GM11168 (cell line): ENCODE results near the gene SUPV3L1.
"Not testable (repeated sequence)": the region's sequence is repeated elsewhere in the genome, so short reads cannot be mapped to it uniquely, and the experiment has no call there.

ENCODE experiments used
- in situ Hi-C: fragments of 300-500 bp; cut with MboI; formaldehyde crosslinking; loops from one replicate; pipeline ENCODE4 v1.12.0; 2022; ENCODE audit warnings: low sequenced_read_pairs; ENCODE audit not compliant: unreplicated experiment

SUPV3L1 gene

DNA sequence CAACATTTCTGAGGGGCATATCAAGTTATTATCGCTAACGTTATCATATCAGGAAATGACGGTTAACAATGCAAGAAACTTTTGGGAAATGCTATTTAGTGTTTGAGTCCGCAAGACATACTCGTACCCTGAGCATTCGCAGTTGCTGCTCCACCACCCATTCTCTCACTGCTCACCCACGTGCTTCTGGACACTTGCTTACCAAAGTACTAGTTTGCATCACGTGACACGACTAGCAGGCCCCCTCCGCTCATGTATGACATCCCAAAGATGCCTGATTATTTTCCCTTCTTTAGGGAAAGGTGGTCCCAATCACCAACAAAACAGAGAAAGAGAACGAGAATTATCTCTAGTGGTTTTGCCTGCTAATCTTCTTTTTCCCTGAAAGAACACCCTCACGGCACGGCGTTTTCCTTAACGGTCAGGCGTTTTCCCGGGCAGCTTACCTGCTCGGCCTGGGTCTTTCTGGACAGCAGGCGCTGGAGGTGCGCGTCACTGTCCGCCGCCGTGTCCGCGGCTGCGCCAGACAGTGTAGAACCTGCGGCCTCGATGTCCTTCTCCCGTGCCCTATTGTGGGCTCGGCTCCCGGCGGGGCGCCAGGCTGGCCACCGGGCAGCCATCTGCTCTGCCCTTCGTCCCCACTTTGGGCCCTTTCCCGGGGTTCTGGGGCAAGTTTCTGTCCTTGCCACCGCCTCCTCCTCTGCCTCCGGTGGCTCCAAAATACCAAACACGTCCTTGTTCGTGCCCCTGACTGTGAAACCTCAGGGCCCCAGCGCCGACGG, at the start of gene SUPV3L1:
Gene SUPV3L1, plus strand, starts transcription at position 492 of the 782 bp plus-strand sequence. Its CDS starts 58 bp downstream, at position 550.
- in situ Hi-C loops, result no loop called here

DNA sequence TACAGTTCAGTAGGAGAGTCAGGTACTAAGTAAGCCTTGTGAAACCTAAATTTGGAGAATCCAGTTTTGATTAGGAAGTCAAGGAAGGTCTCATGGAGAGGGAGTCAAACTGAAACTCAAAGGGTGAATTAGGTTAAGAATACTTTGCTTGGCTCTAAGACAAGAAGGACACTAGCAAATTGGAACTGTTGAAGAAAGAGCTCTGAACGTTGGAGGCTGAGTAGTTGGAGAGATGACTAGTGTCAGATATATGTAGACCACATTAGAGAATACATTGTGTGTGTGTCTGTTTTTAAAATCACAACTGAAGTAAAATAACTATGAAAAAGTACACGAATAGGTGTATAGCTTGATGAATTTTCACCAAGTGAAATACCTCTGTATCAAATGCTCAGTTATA, 49.8 kb upstream of the SUPV3L1 start:
- in situ Hi-C loops, result no loop called here

DNA sequence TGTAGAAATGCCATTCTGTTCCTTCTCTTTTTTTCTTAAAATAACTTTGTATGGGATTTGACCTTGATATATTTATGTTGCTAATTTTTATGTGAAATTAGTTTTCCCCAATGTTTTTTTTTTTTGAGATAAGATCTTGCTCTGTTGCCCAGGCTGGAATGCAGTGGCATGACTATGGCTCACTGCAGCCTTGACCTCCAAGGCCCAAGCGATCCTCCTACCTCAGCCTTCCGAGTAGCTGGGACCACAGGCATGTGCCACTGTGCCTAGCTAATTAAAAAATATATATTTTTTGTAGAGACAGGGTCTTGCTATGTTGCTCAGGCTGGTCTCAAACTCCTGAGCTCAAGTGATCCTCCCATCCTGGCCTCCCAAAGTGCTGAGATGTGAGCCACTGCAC, 40.1 kb upstream of the SUPV3L1 start:
- in situ Hi-C loops, result no loop called here

DNA sequence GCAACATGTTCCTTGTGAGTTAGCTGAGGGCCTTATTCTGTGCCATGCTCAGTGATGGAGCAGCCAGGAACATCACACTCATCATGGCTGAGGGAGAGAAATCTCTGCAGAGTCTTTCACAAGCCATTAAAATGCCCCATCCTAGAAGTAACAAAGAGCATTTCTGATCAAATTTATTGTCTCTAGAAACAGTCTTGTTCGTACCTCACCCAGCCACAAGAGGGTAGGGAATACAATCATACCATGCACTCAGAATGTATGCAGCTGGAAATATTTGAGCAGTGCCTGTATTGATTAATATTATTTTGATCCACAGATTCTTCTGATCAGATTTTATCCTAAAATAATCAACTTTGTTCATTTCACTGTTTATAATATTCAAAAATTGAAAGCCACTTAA, 38.7 kb upstream of the SUPV3L1 start:
- in situ Hi-C loops, result no loop called here

DNA sequence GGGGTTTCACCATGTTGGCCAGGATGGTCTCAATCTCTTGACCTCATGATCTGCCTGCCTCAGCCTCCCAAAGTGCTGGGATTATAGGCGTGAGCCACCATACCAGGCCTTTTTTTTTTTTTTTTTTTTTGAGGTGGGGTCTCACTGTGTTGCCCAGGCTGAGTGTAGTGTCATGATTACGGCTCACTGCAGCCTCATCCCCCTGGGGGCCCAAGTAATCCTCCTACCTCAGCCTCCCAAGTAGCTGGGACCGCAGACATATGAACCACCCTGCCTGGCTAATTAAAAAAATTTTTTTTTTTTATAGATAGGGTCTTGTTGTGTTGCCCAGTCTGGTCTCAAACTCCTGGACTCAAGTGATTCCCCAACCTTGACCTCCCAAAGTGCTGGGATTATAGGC, 38.0 kb upstream of the SUPV3L1 start:
- in situ Hi-C loops, result not testable (repeated sequence)

DNA sequence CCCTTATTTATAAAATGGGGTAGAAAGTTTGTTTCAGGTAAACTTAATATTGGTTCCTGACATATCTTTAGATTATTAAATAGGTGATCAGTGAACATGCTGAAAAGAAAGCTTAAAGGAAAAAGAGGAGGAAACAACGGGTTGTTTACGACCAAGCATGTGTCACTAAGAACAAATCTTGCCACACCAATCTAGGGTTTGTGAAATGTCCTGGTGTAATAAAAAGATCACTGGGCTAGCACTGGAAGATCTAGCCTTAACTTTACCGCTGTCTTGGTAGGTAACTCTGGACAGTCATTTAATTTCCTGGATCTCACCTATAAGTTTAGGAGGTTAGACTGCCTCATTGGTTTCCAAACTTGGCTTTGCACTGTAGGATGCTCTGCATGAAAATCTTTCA, 37.1 kb upstream of the SUPV3L1 start:
- in situ Hi-C loops, result no loop called here

DNA sequence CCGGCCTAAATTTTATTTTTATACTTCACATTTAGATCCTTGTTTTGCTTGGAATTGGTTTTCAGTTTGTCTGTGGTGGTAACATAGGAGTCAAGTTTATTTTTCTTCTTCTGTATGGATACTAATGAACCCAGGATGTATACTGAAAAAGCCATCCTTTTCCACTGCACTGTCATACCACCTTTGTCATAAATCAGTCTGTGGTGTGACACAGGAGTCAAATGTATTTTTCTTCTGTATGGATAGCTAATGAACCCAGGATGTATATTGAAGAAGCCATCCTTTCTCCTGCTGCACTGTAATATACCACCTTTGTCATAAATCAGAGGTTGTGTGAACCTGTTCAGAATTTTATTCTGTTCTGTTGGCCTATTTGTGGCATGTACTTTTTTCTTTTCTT, 34.7 kb upstream of the SUPV3L1 start:
- in situ Hi-C loops, result no loop called here

DNA sequence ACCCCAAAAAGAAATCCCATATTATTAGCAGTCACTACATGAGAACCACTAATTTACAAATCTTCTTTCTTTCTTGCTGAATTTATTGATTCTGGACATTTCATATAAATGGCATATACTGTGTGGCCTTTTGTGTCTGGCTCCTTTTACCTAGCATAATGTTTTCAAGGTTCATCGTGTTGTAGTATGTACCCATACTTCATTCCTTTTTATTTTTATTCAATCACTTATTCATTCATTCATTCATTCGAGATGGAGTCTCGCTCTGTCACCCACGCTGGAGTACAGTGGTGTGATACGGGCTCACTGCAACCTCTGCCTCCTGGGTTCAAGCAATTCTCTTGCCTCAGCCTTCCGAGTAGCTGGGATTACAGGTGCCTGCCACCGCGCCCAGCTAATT, 34.2 kb upstream of the SUPV3L1 start:
- in situ Hi-C loops, result no loop called here

DNA sequence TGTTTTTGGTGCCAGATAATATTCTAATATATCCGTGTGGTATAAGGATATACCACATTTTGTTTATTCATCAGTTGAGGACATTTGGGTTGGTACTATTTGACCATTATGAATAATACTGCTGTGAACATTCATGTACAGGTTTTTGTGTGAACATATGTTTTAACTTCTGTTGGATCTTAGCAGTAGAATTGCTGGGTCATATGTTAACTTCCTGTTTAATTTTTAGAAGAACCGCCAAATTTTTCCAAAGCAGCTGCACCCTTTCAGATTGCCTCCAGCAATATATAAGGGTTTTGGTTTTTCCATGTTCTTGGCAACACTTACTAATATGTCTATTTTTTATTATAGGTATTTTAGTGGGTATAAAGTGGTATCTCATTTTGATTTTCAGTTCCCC, 33.3 kb upstream of the SUPV3L1 start:
- in situ Hi-C loops, result no loop called here

DNA sequence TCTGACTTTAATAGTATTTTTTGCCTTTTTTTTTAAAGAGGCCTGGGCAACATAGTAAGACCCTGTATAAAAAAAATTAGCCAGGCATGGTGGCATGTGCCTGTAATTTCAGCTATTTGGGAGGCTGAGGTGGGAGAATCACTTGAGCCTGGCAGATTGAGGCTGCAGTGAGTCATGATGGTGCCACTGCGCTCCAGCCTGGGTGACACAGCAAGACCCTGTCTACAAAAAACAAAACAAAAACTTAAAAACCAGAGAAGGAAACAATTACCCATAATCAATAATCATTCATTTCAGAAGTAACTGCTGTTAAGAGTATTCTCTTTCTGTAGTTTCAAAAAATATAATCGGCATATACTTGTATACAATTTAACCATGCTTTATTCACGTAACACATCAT, 28.1 kb upstream of the SUPV3L1 start:
- in situ Hi-C loops, result no loop called here

DNA sequence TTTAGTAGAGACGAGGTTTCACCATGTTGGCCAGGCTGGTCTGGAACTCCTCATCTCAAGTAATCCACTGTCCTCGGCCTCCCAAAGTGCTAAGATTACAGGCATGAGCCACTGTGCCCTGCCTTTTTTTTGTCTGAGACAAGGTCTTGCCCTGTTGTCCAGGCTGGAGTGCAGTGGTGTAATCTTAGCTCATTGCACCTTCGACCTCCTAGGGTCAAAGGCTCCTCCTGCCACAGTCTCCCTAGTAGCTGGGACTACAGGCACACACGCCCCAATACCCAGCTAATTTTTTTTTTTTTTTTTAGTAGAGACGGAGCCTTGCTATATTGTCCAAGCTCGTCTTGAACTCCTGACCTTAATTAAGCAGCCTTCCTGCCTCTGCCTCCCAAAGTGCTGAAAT, 26.8 kb upstream of the SUPV3L1 start:
- in situ Hi-C loops, result no loop called here

DNA sequence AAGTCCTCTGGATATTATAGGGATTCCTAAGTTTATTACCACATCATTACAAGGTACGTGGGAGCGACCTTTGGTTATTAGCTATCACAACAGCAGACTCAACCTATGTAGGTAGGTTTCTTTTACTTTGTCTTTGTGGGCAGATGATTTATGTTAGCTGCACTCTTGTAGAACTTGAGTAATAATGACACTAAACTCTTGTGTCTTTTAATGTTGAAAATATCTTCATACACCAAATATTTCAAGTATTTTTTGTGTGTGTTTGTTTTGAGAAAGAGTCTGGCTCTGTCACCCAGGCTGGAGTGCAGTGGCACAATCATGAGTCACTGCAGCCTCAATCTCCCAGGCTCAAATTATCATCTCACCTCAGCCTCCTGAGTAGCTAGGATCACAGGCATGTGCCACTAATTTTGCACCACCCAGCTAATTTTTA, 19.2 kb upstream of the SUPV3L1 start:
- in situ Hi-C loops, result no loop called here

DNA sequence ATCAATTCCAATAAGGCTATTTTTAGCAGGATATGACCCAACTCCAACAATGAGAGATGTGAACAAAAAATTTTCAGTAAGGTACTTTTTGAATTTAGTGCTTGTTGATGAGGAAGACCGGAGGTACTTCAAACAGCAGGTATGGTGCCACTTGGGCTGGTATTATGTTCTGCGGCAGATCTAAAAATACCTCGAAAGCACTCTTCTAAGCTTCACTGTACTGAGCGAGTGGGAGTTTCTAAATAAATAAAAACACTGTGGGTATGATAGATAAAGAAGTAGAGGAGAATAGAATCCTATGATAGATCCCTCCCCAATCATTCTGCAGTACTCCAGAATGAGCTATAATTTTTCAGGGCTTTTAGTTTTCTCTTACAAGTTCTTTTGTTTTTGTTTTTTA, 11.5 kb upstream of the SUPV3L1 start:
- in situ Hi-C loops, result no loop called here

DNA sequence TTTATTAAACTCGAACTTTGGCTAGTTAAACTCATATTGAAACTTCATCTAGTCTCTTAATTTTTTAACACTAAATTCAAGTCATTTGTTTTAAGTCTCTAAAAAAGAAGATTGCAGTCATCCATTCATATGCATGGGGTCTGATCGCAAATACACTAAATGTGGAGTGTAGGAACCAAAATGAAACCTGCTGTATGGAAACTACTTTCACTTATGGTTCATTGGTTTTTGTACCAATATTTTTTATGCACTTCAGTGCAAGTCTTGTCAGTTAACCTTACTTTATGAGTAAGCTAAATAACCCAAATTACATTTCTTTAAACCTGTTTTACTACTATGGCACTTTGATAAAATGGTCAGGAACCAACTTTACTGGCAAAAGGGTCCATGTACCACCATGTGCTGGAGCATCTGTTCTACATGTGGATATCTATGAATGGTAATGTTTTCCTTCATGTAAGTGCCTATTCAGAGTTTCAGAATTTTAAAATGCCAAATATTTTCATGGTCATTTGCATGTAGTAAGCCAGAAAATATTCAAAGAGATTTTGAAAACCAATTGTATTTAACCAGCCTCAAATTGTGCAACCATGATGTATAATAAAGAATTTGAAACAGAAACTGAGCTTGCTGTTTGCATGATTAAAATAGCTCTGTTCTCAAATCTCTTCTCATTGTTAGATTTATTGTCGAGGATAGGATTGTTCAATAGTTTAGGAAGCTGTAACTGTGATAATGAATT, 7.6 kb upstream of the SUPV3L1 start:
- in situ Hi-C loops, result no loop called here

DNA sequence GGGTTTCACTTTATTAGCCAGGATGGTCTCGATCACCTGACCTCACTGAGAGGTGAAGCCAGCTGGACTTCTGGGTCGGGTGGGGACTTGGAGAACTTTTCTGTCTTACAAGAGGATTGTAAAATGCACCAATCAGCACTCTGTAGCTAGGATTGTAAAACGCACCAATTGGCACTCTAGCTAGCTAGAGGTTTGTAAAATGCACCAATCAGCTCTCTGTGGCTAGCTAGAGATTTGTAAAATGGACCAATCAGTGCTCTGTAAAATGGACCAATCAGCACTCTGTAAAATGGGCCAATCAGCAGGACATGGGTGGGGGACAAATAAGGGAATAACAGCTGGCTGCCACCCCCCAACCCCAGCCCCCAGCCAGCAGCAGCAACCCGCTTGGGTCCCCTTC, 4.7 kb upstream of the SUPV3L1 start:
- in situ Hi-C loops, result not testable (repeated sequence)

DNA sequence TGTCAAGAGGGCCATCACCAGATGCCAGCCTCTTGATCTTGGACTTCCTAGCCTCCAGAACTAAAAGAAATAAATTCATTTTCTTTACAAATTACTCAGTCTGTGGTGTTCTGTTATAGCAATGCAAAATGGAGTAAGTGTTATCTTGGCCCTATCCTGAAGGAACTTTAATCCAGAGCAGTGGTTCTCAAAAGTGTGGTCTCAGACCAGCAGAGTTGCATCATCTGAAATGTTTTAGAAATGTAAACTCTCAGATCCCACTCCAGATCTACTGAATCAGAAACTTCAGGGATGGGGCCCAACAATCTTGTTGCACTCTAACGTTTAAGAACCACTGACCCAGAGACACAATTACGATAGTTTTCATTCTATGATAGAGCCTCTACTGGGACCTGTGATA, 3.2 kb upstream of the SUPV3L1 start:
- in situ Hi-C loops, result no loop called here

DNA sequence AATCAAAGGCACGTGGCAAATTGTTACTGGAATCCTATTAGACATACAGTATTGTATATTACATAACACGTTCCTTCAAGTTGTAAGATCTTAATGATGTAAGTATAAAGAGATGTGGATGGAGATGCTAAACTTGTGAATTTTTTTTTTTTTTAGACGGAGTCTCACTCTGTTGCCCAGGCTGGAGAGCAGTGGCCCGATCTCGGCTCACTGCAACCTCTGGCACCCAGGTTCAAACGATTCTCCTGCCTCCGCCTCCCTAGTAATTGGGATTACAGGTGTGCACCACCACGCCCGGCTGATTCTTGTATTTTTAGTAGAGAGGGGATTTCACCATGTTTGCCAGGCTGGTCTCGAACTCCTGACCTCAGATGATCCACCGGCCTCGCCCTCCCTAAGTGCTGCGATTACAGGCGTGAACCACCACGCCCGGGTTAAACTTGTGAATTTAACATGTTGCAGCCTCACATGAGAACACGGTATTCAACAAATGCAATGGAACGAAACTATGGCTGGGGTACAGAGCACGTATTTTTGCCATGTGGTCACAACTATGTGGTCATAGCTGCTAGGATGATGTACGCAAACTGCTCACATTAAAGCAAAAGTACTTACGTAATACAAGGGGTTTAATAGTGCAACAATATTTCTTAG, 818 bp upstream of the SUPV3L1 start:
- in situ Hi-C loops, result no loop called here

DNA sequence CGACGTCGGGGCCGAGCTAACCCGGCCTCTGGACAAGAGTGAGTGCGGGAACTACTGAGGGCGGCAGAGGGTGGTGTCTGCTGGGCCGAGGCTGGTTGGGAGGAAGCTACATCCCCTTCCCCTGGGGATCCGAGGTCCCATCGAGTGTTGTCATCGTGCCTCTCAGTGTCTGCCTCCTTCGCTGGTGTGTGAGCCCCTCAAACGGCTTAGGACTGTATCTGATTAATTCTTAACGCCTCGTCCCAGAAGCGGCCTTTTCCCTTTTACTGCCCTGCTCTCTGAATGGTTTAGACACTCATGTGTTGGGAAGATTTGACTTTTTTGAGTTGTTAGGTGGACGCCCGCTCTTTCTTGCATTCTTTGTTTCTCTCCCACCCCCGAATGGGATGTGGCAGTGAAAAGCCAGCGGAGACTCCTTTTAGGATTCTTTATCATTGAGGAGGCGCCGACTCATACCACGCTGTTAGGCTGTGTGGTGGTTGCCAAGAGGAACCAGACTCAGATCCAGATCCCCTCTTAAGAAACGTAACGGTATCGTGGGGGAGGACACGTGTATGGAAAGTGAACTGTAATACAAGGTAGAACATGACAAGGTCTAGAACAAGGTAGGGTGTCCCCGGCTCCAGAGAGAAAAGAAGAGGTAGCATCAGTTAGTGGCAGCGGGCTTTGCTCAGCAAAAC, 631 bp downstream of the SUPV3L1 start:
- in situ Hi-C loops, result no loop called here

DNA sequence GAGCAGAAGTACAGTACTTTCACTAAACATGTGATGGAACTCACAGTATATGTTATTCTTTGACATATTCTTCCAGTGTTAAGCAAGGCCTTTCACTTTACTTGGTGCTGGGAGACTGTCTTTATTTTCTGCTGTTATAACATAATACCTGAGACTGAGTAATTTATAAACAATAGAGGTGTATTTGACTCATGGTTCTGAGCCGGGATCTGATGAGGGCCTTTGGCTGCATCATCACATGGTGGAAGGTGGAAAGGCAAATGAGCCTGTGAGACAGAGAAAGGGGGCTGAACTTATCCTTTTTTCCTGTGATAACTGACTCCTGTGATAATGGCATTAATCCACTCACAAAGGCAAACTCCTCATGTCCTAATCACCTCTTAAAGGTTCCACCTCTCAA, 1.4 kb downstream of the SUPV3L1 start:
- in situ Hi-C loops, result no loop called here

DNA sequence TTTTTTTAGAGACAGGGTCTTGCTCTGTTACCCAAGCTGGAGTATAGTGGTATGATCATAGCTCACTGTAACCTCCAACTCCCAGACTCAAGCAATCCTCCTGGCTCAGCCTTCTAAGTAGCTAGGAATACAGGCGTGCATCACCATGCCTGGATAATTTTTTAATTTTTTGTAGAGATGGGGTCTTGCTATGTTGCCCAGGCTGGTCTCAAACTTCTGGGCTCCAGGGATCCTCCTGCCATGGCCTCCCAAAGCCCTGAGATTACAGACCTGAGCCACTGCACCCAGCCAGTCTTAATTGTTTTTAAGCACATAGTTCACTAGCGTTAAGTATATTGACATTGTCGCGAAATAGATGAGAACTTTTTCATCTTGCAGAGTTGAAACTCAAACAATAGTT, 2.0 kb downstream of the SUPV3L1 start:
- in situ Hi-C loops, result no loop called here

DNA sequence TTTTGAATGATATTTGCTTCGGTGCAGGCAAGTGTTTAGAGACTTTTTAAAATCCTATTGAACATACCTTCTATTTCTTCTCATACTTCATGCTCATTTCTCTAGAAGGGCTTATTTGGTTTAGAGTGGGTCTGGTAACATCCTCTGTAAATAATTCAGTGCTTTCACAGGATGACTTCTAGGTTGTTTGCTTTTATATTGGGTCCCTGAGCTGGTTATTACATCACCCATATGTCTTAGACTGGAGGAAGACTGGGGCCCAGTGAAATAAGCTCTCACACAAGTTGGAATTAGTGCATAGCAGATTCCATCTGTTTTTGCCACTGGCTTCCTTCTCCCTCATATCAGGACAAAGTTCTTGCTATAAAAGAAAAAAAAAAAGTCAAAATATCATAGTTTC, 6.5 kb downstream of the SUPV3L1 start:
- in situ Hi-C loops, result no loop called here
